Thoracic aorta (tissue), 2 donors: ENCODE measurements around the gene MUSTN1. TPM values are rescaled to one million over a fixed set of nuclear protein-coding genes. Genes with fewer than 3 reads are reported as not detected.

ENCODE experiments used
- ATAC-seq: fragments of 150-250 bp; one replicate; pipeline ENCODE4 v1.8.0; 2017; ENCODE audit warnings: low read depth; ENCODE audit not compliant: insufficient number of reproducible peaks, low FRiP score
- DNase-seq: peaks from one replicate; pipeline ENCODE4 v3.0.0-alpha.2; 2020; ENCODE audit warnings: low spot score
- H3K27ac ChIP-seq, 2 donors: fragments of 200-600 bp; sonication (generic); 1 replicate in 1 of 2; 2 replicates in 1 of 2; pipeline ENCODE4 v1.5.1; 2016; ENCODE audit warnings: mild to moderate bottlenecking in 2 of 2, moderate library complexity in 2 of 2
- H3K27me3 ChIP-seq: fragments of 200-600 bp; sonication (generic); replicated peaks from 2 replicates; pipeline ENCODE4 v1.6.0; 2016; ENCODE audit warnings: mild to moderate bottlenecking; ENCODE audit not compliant: insufficient read depth
- H3K36me3 ChIP-seq: fragments of 200-600 bp; sonication (generic); one replicate; pipeline ENCODE4 v1.5.1; 2016
- H3K4me1 ChIP-seq, 2 donors: fragments of 200-600 bp; sonication (generic); 1 replicate in 1 of 2; 2 replicates in 1 of 2; pipeline versions ENCODE4 v1.5.1 to v1.6.0; 2016; ENCODE audit warnings: low read depth in 2 of 2, mild to moderate bottlenecking in 1 of 2; ENCODE audit not compliant: control insufficient read depth in 1 of 2
- H3K4me3 ChIP-seq: fragments of 200-600 bp; sonication (generic); 2 replicates; pipeline ENCODE4 v1.5.1; 2016; ENCODE audit warnings: mild to moderate bottlenecking
- H3K9me3 ChIP-seq: fragments of 200-600 bp; sonication (generic); 2 replicates; pipeline ENCODE4 v1.5.1; 2016
- total RNA-seq, 2 donors: library from RNA; depleted of rRNA; stranded (reverse); fragments of >200 nt; gene quantifications; one replicate each; pipeline versions ENCODE4 v1.1.0 to v1.2.3, GENCODE V29; 2016
- TF ChIP-seq, protein P1 (sequence below): fragments of 200-600 bp; sonication (generic); IDR thresholded peaks from one replicate; pipeline ENCODE4 v1.5.1; 2019; ENCODE audit warnings: antibody characterized with exemption

The MUSTN1 gene
- total RNA-seq, 2 donors from 2014 or later, result 21.0 to 33.8 TPM

DNA sequence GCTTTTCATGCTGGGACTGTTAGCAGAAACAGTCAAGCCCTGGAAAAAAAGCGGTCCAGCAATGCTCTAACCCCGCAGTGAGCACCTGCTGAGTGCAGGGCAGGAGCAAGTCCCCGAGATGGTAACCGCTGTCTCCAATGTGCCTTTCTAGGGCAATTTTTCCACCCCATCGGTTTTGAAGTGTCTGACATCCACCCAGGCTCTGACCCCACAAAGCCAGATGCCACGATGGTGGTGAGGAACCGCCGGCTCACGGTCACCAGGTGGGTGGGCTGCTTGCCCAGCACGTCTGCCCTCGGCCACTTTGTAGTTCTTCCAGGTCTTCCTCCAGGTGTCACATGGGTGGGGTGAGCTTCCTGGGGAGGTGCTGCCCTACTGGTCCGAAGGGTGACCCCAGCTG is 43.5 kb downstream of the MUSTN1 start:
- H3K36me3 ChIP-seq, result no peaks in the 10 kb centered on the region
- no peak for ATAC-seq
- H3K4me3 ChIP-seq, result no peak overlapping the region
- H3K27me3 ChIP-seq, result no peaks in the 10 kb centered on the region
- TF ChIP-seq, protein P1, sequence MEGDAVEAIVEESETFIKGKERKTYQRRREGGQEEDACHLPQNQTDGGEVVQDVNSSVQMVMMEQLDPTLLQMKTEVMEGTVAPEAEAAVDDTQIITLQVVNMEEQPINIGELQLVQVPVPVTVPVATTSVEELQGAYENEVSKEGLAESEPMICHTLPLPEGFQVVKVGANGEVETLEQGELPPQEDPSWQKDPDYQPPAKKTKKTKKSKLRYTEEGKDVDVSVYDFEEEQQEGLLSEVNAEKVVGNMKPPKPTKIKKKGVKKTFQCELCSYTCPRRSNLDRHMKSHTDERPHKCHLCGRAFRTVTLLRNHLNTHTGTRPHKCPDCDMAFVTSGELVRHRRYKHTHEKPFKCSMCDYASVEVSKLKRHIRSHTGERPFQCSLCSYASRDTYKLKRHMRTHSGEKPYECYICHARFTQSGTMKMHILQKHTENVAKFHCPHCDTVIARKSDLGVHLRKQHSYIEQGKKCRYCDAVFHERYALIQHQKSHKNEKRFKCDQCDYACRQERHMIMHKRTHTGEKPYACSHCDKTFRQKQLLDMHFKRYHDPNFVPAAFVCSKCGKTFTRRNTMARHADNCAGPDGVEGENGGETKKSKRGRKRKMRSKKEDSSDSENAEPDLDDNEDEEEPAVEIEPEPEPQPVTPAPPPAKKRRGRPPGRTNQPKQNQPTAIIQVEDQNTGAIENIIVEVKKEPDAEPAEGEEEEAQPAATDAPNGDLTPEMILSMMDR, result no peak
- no peak overlapping the region for H3K27ac ChIP-seq
- no peaks in the 10 kb centered on the region for H3K4me1 ChIP-seq
- H3K9me3 ChIP-seq, result no peaks in the 10 kb centered on the region
- DNase-seq, result no peak

DNA sequence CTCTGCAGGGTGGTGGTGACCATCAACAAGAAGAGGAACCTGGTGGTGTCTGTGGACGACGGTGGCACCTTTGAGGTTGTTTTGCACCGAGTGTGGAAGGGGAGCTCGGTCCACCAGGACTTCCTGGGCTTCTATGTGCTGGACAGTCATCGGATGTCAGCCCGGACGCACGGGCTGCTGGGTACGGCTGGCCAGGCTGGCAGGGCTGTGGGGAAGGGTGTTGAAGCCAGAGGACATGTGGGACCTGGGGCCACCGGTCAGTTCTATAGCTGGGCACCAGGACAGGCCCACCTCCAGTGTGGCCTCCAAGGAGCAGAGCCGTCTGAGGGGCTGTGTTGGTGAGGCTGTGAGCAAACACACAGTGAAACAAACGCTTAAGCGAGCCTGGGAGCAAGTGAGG is 44.1 kb downstream of the MUSTN1 start:
- H3K4me3 ChIP-seq, result no peak overlapping the region
- ATAC-seq (no peak), DNase-seq (no peak)
- TF ChIP-seq, protein P1, result no peak
- no peaks in the 10 kb centered on the region for H3K9me3 ChIP-seq
- no peaks in the 10 kb centered on the region for H3K36me3 ChIP-seq
- H3K27me3 ChIP-seq, result no peaks in the 10 kb centered on the region
- no peaks in the 10 kb centered on the region for H3K4me1 ChIP-seq
- H3K27ac ChIP-seq, result no peak overlapping the region

DNA sequence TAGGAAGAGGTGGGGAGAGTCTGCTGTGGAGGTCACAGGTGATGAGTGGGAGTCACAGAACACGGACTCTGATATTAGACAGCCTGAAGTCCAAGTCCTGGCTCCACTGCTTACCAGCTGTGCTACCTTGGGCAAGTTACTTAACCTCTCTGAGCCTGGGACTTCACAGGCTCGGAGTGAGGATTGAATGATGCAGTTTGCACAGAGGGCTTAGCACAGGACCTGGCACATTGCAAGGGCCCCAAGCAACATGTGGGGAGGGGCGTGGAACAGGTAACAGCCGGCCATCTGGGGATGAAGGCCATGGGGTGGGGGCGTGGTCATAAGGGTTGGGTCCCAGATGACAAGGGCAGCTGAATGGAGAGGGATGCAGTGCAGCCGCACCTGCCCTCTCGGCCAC is 44.5 kb downstream of the MUSTN1 start:
- Histone ChIP-seq H3K27me3 (no peaks in the 10 kb centered on the region), H3K4me3 (no peak overlapping the region), H3K36me3 (no peaks in the 10 kb centered on the region), H3K9me3 (no peaks in the 10 kb centered on the region), H3K4me1 (no peaks in the 10 kb centered on the region), H3K27ac (no peak overlapping the region)
- ATAC-seq (no peak), DNase-seq (no peak)
- TF ChIP-seq, protein P1, result no peak

DNA sequence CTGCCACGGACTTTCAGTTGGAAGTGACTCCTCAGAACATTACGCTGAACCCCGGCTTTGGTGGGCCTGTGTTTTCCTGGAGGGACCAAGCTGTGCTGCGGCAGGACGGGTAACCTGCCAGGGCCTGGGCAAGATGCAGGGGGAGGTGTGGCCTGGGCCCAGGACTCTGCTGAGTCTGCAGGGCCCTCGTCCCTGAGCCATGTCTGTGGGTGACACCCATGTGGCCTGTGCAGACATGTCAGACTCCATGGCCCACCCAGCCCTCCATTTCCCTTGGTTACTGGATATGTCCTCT is 45.1 kb downstream of the MUSTN1 start:
- Histone ChIP-seq H3K27ac (no peak overlapping the region), H3K9me3 (no peaks in the 10 kb centered on the region), H3K4me3 (no peak overlapping the region), H3K36me3 (no peaks in the 10 kb centered on the region), H3K27me3 (no peaks in the 10 kb centered on the region), H3K4me1 (no peaks in the 10 kb centered on the region)
- DNase-seq, result no peak
- ATAC-seq, result no peak
- TF ChIP-seq, protein P1, result no peak

DNA sequence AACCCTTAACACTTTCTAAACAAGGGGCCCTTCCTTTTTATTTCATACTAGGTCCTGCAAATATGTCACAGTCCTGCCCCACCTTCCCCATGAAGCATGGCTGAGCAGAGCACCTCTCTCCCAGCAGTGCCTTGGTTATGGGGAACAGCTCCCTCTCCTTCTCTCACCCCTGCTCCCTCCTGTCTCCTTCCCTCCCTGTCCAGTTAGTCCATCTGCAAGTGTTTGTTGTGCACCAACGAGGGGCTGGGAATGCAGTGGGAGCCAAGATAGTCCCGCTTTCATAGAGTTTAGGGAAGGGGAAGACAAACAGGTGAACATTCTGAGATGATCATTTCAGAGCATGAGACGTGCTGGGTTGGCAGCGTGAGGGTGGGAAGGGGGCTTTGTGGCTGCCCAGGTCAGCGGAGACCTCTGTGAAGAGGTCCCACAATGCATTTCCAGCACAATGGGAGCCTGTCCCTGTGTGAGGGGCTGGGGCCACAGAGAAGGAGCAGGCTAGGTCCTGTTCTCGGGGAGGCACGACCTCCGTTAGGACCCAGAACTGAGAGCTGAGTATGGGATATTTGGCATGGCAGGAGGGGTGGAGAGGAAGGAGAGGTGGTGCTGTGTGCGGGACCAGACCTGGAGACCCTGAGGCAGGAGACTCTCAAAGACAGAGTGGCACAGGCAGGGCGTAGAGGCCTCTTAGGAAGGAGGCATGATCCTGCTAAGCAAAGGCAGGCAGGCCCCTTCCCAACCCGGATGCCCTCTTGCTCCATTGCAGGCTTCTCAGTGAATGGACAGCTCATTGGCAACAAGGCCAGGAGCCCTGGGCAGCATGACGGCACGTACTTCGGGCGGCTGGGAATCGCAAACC is 45.7 kb downstream of the MUSTN1 start:
- no peaks in the 10 kb centered on the region for H3K4me1 ChIP-seq
- no peaks in the 10 kb centered on the region for H3K27me3 ChIP-seq
- no peaks in the 10 kb centered on the region for H3K9me3 ChIP-seq
- H3K27ac ChIP-seq, result no peak overlapping the region
- ATAC-seq (no peak), DNase-seq (no peak)
- TF ChIP-seq, protein P1, result no peak
- no peak overlapping the region for H3K4me3 ChIP-seq
- H3K36me3 ChIP-seq, result no peaks in the 10 kb centered on the region
